Glomerular endothelial cell (primary cell): ENCODE measurements around the gene INPP5F. TPM values are rescaled to one million over a fixed set of nuclear protein-coding genes. Genes with fewer than 3 reads are reported as not detected.
"Not testable (repeated sequence)": the region's sequence is repeated elsewhere in the genome, so short reads cannot be mapped to it uniquely, and the experiment has no call there.

Experiments used
- DNase-seq: peaks from one replicate; pipeline ENCODE4 v3.0.0-alpha.2; 2011; ENCODE audit warnings: low read depth, low spot score; ENCODE audit errors: extremely low read depth
- total RNA-seq: library from RNA; depleted of rRNA; stranded (reverse); fragments of >200 nt; gene quantifications from 2 replicates; pipeline ENCODE4 v1.2.3, GENCODE V29; 2015

INPP5F gene
- total RNA-seq, 1 donor from 2014 or later: 21.6 TPM

DNA sequence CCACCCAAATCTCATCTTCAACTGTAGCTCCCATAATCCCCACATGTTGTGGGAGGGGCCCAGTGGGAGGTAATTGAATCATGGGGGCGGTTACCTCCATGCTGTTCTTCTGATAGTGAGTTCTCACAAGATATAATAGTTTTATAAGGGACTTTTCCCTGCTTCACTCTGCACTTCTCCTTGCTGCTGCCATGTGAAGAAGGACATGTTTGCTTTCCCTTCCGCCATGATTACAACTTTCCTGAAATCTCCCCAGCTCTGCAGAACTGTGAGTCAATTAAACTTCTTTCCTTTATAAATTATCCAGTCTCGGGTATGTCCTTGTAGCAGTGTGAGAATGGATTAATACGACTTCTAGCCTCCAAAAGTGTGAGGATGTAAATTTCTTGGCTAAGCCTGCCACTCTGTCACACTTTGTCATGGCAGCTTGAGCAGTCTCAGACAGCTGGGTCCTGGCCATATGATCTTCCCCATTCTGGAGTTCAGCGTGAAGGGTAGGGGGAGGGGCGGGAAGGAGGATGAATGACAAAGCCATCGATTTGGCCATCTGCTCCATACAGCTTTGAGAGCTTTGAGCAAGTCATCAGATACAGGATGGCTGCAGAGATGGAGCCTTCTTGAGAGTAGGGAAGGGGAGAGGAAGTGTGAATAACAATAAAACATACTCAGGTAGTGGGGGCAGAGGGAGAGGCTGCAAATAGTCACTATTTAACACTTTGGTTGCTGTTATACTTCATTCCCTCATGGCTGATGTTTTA lies 19.1 kb upstream of the INPP5F start:
- no peak for DNase-seq

DNA sequence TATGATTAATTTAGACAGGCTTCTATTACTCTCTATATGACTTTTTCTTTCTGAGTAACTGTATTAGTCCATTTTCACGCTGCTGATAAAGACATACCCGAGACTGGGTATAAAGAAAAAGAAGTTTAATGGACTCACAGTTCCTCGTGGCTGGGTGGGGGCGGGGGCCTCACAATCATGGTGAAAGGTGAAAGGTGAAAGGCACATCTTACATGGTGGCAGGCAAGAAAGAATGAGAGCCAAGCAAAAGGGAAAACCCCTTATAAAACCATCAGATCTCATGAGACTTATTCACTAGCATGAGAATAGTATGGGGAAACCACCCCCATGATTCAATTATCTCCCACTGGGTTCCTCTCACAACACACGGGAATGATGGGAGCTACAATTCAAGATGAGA lies 18.5 kb upstream of the INPP5F start:
- DNase-seq: not testable (repeated sequence)

DNA sequence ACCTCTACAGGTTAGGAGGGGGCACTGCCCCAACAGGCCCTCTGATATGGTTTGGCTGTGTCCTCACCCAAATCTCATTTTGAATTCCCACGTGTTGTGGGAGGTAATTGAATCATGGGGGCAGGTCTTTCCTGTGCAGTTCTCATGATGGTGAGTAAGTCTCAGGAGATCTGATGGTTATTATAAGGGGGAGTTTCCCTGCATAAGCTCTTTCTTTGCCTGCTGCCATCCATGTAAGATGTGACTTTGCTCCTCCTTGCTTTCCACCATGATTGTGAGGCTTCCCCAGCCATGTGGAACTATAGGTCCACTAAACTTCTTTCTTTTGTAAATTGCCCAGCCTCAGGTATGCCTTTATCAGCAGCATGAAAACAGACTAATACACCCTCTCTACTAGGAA lies 14.9 kb upstream of the INPP5F start:
- DNase-seq: not testable (repeated sequence)

DNA sequence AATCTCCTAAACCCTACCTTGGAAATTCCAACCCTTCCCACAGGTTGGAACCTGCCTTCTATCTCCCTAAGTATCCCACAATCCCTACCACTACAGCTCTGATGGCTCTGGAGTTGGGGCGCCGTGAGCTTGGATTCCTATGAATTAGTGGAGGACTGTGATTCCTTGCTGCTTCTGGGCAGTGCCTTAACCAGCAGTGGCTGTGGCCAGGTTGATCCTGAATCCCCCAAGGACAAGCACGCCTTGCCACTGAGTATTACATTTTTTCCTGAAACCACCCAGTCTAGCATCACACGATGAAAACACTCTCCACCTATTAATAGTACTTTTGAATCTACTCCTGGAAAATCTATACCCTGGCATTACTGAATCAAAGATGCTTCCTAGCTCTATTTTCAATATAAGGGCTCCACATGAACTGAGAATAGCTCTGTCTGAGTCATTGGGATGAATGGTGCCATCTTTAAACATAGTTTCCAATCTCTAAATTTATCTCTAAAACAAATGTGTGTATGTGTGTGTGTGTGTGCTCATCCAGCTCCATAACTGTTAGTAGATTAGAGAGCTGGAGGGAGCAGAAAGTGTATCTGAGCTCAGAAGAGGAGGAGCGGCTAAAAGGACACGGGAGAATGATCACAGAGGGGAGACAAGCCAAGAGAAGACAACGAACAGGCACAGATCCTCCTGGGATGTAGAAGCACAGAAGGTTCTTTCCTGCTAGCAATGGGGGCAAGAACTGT lies 11.9 kb upstream of the INPP5F start:
- no peak for DNase-seq

DNA sequence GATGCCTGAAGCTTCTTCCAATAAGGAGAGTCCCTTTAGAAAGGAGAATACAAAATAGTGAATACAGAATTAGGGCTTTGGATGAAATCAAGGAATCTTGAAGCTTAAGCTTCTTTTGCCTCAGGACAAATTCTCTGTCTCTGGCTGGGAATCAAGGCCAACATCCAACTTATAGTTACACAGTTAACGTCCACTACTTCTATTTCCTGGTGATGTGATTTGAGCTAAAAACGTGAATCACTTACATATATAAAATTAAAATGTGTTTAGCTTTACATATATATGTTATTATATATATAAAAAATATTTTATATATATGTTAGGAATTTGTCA lies 11.4 kb upstream of the INPP5F start:
- DNase-seq: no peak

DNA sequence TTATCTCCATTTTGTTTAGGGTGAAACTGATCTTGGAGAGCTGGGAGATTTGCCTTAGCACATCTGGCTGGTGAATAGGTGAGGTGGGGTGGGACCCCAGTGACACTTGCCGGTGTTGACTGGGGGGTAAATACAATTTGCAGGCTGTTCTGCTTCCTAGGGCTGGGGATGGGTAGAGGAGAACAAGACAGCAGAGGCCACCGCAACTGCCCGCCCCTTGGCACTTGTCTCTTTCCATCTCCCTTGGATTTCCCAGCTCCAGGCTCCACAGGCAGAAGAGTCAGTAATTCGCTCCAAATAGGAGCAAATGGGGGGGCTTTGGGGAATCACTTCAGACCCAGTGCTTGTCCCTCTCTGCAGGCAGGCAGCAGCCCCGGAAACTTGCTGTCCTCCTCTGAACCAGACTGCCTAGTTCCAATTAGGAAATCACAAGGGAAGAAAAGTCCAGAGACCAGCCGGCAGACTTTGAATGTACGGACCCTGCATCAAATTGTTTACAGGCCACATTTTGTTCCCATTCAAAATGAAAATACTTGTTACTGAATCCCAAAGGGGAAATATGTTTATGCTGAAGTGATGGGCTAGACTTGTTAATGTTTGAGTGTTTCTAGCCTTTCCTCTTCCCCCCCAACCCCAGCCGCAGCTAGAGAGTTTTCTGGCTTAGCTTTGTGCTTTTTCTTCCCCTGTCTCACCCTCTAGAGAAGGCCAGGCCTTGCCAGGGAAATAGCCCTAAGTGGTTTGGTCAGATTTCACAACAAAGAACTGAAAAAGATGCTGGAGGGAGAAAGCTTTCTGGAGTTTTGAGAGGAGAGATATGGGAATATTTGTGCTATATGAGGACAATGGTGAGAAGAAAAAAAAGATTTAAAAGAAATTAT lies 10.0 kb upstream of the INPP5F start:
- no peak for DNase-seq

DNA sequence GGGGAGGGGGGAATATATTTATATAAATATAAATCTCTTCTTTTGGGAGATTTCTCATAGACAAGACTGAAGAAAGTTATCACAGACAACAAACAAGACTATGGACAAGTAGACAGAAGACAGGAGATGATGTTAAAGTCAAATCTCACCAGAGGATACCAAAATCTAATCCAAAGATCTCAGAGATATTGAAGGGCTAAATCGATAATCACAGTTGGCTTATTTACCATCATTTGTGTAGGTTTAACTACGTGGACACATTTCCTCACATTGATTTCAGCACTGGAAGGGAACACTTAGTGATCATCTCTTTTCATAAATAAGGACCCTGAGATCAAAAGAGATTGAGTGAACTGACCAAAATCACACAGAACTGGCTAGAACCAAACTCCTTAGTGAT lies 2.7 kb upstream of the INPP5F start:
- DNase-seq: no peak

DNA sequence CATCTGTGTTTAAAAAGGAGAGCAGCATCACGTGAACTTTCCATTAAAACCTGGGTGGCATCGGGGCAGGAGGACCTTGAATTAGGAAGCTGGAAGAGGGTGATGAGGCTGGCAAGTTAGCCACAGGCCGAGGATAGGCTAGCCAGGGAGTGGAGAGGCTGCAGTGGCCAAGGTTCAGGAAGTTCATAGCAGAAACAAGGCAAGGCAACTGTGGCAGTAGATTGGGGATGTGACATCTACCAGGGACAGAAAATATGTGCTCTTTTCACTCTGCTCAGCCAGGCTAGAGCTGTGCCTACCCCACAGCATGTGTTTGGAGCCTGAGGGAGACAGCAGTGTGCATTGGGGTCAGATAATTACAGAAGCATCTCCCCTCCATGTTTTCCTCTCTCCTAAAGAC lies 2.2 kb upstream of the INPP5F start:
- no peak for DNase-seq

DNA sequence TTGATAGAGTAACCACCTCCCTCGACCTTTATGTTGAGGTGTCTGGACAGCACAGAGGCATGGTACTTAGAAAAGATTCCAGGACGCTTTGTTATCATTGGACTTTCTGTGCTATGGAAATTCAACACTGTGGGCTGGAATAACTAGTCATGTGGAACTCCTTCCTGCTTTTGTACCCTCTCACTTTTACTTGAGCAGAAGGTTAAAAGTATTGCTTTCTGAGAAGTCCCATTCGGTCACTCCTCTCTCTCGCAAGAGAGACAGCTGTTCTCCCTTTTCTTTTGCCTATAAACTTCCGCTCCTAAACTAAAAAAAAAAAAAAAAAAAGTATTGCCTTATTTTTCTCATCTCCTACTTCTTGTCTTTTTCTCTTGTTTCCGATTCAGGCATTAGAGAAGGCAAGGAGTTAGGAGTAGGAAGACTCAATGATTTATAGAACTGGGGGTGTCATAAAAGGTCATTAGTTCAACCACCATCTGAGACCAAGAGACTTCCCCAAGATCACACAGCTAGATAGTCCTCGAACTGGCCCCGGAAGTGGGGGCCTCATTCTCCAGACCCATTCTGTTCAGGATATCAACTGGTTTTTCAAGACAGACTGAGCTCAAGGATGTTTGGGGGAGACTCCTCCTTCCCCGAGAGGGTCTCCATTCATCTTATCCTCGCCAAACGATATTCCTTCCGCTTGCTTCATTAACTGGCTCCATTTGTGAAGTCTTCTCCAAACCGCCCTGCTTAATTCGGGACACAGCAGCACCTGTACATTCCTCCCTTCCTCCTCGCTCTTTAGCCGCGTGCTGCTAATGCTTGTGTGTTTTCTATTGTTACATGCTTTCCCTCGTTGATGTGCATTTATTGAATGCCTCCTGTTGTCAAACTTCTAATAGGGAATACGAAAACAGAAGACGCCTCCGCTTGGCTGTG lies 995 bp upstream of the INPP5F start:
- no peak for DNase-seq

DNA sequence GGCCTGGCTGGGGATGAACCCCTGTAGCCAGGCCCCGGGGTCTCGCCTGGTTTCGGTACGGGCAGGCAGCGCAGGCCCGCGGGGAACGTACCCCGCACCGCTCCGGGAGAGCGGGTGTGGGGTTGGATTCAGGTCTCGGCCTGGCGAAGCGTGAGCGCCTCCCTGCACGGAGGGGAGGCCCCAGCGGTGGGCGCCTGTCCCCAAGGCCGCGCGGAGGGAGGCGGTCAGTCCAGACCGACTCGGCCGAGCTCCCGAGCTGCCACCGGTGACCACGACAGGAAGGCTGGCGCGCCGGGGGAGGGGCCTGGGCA lies 378 bp upstream of the INPP5F start:
- no peak for DNase-seq

DNA sequence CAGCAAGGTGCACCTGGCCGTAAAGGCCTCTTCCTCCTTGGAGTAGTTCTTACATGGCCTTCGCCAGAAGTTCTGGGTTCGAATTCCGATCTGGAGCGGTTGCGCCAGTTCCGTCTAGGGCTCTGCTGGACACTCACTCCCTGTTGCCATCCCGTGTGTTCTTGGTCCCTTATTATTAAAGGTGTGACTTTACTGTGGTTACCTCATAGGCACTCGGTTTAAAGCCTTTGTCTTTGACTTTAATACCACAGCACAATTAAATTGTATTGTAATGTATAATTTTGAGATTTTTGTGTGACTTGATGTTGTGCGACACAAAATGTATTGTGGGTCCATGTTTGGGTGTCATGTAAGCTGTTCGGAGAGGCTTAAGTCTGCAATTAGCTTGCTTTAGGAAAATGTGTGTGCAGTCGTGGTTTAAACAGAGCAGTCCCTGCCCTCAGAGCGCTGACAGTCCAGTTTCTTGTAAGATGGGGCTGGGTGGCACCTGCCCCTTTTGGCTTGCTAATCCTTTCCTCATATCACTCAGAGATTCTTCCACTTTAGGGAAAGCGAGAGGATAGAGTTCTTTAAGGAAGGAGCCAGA lies 919 bp downstream of the INPP5F start:
- DNase-seq: no peak

DNA sequence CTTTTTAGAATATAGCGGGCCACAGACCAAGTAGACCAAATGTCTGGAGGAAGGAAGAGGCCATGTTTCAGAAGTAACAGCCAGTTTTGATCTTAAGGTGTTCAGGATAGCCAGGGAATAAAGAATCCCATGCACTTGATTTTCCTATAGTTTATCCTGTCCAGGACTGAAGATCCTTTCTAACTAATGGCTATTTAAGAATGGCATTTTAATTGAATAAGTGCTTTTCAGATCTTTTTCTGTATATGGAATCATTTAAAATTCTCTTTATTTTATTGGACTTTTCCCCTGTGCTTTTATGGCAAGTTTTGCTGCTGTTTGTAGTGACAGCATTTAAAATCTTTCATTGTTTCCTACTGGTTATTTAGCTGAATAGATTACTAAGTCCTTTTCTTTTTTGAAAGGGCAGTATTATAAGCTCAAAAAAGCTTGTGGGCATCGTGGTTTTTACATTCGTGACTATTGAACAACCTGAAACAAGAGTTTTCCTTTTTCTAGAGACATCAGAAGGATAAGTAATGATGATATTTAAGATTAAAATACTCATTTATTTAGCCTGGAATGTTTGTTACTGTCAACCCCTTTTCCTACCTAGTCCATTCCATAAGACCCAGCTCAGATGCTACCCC lies 2.4 kb downstream of the INPP5F start:
- no peak for DNase-seq

DNA sequence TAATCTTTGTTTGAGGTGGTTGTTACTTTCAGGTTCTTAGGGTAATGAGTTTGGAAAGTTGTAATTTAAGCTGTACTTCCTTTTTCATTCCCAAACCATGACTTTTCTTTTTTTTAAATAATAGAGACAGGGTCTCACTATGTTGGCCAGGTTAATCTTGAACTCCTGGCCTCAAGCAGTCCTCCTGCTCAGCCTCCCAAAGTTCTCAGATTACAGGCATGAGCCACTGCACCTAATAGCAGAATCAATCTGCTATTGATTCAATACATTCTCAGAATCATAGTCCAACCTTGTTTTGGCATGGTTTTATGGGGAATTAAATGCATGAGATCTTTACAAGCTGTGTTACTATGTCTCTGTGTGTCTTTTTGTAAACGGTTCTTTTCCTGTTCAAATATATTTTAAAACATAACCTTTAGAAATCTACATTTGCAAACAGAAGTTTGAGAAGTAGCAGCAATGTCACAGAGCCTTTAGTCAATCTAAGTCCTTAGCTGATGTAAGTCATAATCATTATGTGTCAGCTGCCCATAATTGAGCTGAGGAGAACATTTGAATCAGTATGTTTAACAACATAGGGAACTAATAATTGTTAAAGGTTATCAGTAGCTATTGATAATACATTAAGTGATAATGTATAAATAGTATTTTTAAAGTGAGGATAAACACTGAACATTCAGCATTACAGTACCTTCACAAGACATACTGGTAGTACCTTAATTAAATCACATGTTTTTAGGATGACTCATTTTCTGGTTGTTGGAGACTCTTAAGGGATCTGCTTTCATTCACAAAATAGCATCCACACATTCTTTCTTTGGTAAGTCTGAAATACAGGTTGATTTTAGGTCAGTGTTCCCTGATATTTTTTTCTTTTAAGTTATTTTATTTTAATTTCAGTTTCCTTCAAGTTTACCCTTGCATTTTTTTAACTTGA lies 8.8 kb downstream of the INPP5F start:
- DNase-seq: no peak

DNA sequence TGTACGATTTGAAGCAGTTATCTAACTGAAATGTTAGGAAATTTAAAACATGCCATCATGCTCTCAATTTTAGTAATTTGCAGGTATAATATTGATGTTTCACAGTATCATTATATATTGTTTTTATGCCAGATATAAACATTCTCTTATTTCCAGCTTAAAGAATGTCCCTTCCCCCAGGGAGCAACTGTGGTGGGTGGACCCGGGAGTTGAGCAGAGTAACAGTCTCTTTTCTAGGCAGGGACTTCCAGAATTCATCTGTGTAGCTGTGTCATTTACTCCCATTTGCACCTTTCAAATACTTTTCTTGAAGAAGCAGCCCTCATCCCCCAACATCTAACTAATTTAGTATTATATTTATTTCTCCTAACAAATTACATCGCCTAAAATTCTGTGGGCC lies 9.6 kb downstream of the INPP5F start:
- DNase-seq: no peak

DNA sequence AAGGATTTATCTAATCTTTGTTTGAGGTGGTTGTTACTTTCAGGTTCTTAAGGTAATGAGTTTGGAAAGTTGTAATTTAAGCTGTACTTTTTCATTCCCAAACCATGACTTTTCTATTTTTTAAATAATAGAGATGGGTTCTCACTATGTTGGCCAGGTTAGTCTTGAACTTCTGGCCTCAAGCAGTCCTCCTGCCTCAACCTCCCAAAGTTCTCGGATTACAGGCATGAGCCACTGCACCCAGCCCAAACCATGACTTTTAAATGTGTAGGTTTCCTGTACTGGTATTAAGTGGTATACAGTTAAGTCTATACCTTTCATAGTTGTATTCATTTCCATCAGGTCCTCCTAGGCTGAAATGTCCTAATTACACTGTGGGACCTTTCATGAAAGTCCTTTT lies 10.4 kb downstream of the INPP5F start:
- no peak for DNase-seq

DNA sequence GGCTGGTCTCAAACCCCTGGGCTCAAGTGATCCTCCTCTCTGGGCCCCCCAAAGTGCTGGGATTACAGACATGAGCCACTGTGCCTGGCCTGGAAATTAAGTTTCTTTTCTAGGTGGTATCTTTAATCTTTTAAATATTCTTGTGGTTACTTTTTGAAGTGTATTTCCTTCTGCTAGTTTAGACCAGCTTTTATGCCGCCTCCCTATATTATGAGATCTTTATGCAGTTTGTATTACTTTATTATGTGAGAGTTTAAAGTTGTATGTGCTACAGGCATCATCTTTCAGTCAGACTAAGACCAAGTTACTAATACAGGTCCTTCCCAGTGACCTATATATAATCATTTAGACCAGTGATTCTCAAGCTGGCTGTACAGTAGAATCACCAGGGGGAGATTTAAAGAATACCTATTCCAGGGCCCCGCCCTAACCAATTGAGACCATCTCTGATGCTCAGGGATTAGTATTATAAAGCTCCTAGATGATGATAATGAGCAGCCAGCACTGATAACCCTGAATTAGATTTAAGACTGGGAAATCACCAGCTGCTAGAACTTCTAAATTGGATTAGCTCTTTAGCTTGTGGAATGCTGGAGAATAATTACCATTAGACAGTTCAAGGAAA lies 11.3 kb downstream of the INPP5F start:
- no peak for DNase-seq

DNA sequence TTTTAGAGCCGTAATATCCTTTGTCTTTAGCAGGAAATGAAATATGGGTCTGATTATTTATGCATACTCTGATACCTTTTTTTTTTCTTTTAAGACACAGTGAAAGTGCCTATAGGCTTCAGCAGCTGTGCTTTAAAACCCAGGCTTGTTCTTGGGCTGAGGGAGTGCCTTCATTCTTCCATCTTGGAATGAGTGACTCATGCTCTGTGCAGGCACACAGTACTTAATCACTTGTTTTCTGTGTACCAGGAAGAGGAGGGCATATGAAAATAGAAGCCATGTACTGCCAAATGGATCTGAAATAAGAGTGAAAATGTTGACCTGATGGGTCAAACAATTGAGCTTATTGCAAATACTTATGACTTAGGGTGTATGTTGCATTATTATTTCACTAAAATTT lies 12.0 kb downstream of the INPP5F start:
- peak; percentile 70 for DNase-seq

DNA sequence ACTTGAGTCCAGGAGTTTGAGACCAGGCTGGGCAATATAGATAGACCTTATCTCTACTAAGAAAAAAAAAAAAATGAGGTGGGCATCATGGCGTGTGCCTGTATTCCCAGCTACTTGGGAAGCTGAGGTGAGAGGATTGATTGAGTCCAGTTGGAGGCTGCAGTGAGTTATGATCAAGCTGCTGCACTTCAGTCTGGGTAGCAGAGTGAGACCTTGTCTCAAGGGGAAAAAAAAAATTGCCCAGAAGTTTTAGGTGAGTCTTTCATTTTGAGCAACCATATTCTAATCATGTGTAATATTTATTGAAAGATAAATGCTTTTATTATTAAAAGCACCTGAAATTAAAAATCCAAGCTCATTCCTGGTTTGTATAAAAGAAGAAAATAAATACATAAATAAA lies 13.1 kb downstream of the INPP5F start:
- no peak for DNase-seq
